A549 (cell line): ENCODE data around the gene MSS51. TPM values are rescaled to one million over a fixed set of nuclear protein-coding genes. Genes with fewer than 3 reads are reported as not detected.

Experiments used
- ATAC-seq, 2 experiments: fragments of 200-7000 bp in 1 of 2; fragments of >200 bp in 1 of 2; cut with Nextera tagmentation in 1 of 2; cut with Tn5 transposase in 1 of 2; 3 replicates each; pipeline versions ENCODE4 v1.8.0 to v1.9.1; 2018 to 2020; ENCODE audit warnings: mild to moderate bottlenecking in 1 of 2, moderate library complexity in 1 of 2
- CTCF ChIA-PET: fragments of 300-600 bp; sonication (Branson Sonifier 250); formaldehyde crosslinking; extraction: SDS; loops from one replicate; lab custom pipeline; 2021; ENCODE audit warnings: antibody characterized with exemption, inconsistent platforms; lab: Yijun Ruan, JAX
- POLR2A ChIA-PET: fragments of 350-600 bp; formaldehyde crosslinking; extraction: SDS; loops from one replicate; lab custom pipeline; 2021; ENCODE audit warnings: antibody characterized with exemption, inconsistent platforms; lab: Yijun Ruan, JAX
- DNase-seq, 2 experiments: peaks; one replicate each; pipeline versions ENCODE4 v3.0.0 to v3.0.0-alpha.2; 2011 to 2016; ENCODE audit warnings: low read depth in 1 of 2, low spot score in 1 of 2
- FAIRE-seq: peaks from 2 replicates; lab custom pipeline; 2011; peaks lifted over from hg19 to GRCh38; lab: Jason Lieb, UNC
- H3K27ac ChIP-seq, 2 experiments: fragments of >200 bp; sonication (Bioruptor Twin); formaldehyde crosslinking; 3 replicates each; pipeline ENCODE4 v1.5.1; 2016 to 2017
- H3K4me1 ChIP-seq: fragments of >200 bp; sonication (Bioruptor Twin); formaldehyde crosslinking; 3 replicates; pipeline ENCODE4 v1.6.1; 2016
- H3K4me2 ChIP-seq: fragments of >200 bp; sonication (Bioruptor Twin); formaldehyde crosslinking; 3 replicates; pipeline ENCODE4 v1.6.1; 2016
- H3K4me3 ChIP-seq: fragments of >200 bp; sonication (Bioruptor Twin); formaldehyde crosslinking; 3 replicates; pipeline ENCODE4 v1.5.1; 2016
- H3K9me3 ChIP-seq: fragments of >200 bp; sonication (Bioruptor Twin); formaldehyde crosslinking; 3 replicates; pipeline ENCODE4 v1.6.1; 2016
- CHD2 ChIP-seq: fragments of 150-350 bp; IDR thresholded peaks from 2 replicates; pipeline ENCODE4 v1.6.1; 2014; ENCODE audit warnings: low read length; ENCODE audit not compliant: partially characterized antibody
- EHMT2 ChIP-seq: fragments of 200-600 bp; sonication (generic); IDR thresholded peaks from 2 replicates; pipeline ENCODE4 v1.6.1; 2016; ENCODE audit warnings: antibody characterized with exemption, low read depth, mild to moderate bottlenecking, moderate library complexity
- HDAC2 ChIP-seq: fragments of 200-600 bp; sonication (generic); IDR thresholded peaks from 2 replicates; pipeline ENCODE4 v1.6.1; 2016
- HEYL ChIP-seq: fragments of 250-450 bp; sonication (Bioruptor Pico); IDR thresholded peaks from 2 replicates; pipeline ENCODE4 v1.8.0; 2021; ENCODE audit warnings: mild to moderate bottlenecking, moderate library complexity
- HOXB13 ChIP-seq: fragments of 250-450 bp; sonication (Bioruptor Pico); IDR thresholded peaks from 2 replicates; pipeline ENCODE4 v1.5.0; 2020; ENCODE audit warnings: low read depth, mild to moderate bottlenecking, moderate library complexity
- JUN ChIP-seq, 2 experiments: fragments of >200 bp; sonication (Bioruptor Twin); formaldehyde crosslinking; IDR thresholded peaks; 2 replicates in 1 of 2; 3 replicates in 1 of 2; pipeline ENCODE4 v1.6.1; 2016 to 2017
- KDM5A ChIP-seq: fragments of 200-600 bp; sonication (generic); IDR thresholded peaks from 2 replicates; pipeline ENCODE4 v1.6.1; 2016; ENCODE audit warnings: antibody characterized with exemption, mild to moderate bottlenecking
- MYC ChIP-seq: IDR thresholded peaks from 2 replicates; pipeline ENCODE4 v1.6.1; 2012; ENCODE audit warnings: mild to moderate bottlenecking, inconsistent platforms, low read length, improper control_type of control experiment, borderline replicate concordance
- POLR2AphosphoS2 ChIP-seq: conservative IDR thresholded peaks from 2 replicates; pipeline ENCODE4 v1.6.1; 2012; ENCODE audit warnings: low read length, improper control_type of control experiment, inconsistent platforms
- RNF2 ChIP-seq: fragments of 200-600 bp; sonication (generic); IDR thresholded peaks from 2 replicates; pipeline ENCODE4 v1.6.1; 2016; ENCODE audit warnings: low read depth, mild to moderate bottlenecking, antibody characterized with exemption, moderate library complexity, borderline replicate concordance
- WGBS: methylation state at CpG from one replicate; pipeline ENCODE4 v1.1.6; 2017; ENCODE audit errors: missing lambda C conversion rate; 5-methylcytosine and 5-hydroxymethylcytosine counted together
- polyA plus RNA-seq, 4 experiments: library from polyadenylated mRNA; depleted of rRNA in 3 of 4; stranded (reverse); fragments of >200 nt; fragmentation: RNase III in 1 of 4; extraction: RNeasy Plus Mini Kit Qiagen cat#74134 plus additional on column Dnase treatment in 1 of 4; gene quantifications; 2 replicates in 3 of 4; 3 replicates in 1 of 4; pipeline ENCODE4 v1.2.3, GENCODE V29; 2011 to 2017
- TF ChIP-seq, protein P1 (sequence below): fragments of >200 bp; sonication (Bioruptor Twin); formaldehyde crosslinking; IDR thresholded peaks from 3 replicates; pipeline ENCODE4 v1.6.1; 2016
- TF ChIP-seq, protein P2 (sequence below): IDR thresholded peaks from 2 replicates; pipeline ENCODE4 v1.6.1; 2012
- TF ChIP-seq, protein P3 (sequence below): fragments of >200 bp; sonication (Bioruptor Twin); formaldehyde crosslinking; IDR thresholded peaks from 2 replicates; pipeline ENCODE4 v1.6.1; 2016
- TF ChIP-seq, protein P4 (sequence below): fragments of 150-350 bp; IDR thresholded peaks from 2 replicates; pipeline ENCODE4 v1.6.1; 2014; ENCODE audit warnings: low read depth, mild to moderate bottlenecking, low read length
- TF ChIP-seq, protein P5 (sequence below): IDR thresholded peaks from 2 replicates; pipeline ENCODE4 v1.6.1; 2012; ENCODE audit warnings: low read depth, borderline replicate concordance

MSS51 gene
- polyA plus RNA-seq, 2 of the 4 experiments (the other 2 are of a cell fraction), result 0.49 to 1.1 TPM

DNA sequence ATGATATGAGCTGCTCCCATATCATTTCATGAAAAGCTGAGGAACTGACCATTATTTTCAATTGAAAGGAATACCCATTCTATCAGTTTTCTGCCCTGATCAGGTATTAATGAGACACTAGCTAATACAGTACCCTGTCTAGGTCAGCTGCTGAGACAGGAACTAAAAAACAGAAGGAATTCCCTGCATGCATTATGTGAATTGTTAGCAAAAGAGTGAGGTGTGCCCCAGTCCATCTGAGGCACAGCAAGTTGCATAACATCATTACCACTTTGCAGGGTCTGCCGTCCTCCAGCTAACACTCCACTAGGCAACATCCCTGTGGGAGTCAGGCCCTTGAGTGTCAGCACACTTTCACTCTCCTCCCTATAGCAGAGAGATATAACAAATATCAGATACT is 11.1 kb upstream of the MSS51 start:
- 83% methylated on average over 1 of the region's 1 CpG for WGBS
- ChIA-PET POLR2A (no interaction called here), CTCF (interaction anchor here (1.3 kb wide), 1 partner anchor 85 kb away, joined by 4 read pairs; no protein-coding TSS in a partner anchor)
- 0 out of 3 replicates have a peak, but pooled peaks cover under 1% of the 10 kb centered on the region for H3K4me1 ChIP-seq
- TF ChIP-seq HOXB13 (CRISPR knock-in tag) (no peak), HEYL (CRISPR knock-in tag) (no peak)
- TF ChIP-seq, protein P1, sequence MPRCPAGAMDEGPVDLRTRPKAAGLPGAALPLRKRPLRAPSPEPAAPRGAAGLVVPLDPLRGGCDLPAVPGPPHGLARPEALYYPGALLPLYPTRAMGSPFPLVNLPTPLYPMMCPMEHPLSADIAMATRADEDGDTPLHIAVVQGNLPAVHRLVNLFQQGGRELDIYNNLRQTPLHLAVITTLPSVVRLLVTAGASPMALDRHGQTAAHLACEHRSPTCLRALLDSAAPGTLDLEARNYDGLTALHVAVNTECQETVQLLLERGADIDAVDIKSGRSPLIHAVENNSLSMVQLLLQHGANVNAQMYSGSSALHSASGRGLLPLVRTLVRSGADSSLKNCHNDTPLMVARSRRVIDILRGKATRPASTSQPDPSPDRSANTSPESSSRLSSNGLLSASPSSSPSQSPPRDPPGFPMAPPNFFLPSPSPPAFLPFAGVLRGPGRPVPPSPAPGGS, result no peak
- no peak for DNase-seq
- no peaks in the 10 kb centered on the region for H3K9me3 ChIP-seq
- no peak overlapping the region for H3K27ac ChIP-seq
- no peak overlapping the region for H3K4me2 ChIP-seq
- H3K4me3 ChIP-seq, result no peak overlapping the region
- no peak for ATAC-seq
- no peak for FAIRE-seq

DNA sequence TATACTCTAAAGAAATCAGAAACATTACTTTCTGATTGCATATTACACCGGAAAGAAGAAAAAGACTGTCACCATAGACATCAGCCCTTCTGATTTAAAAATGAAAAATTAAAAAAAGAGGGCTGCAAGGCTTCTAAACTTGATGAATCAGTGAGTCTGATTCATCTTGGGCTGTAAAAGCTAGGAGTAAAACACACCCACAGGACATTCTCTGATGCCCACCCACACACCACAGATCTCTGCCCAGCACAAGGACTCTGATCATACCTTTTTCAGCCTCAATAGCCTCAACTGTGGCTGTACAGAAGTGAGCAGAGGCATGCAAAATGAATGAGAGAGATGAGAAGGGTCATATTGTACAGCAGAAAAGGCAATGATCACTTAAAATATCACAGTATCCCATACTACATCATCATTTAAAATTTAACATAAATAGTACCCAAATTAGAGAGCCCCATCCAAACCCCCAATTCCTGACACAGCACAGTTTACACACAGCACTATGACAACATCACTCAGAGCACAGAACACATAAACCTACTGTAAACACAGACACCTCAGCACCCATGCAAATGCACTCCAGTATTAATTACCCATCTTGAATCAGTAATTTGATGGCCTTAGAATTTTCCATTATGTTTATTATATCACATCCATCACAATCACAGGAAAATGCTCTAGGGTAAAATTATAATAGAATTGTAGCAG is 6.4 kb upstream of the MSS51 start:
- Histone ChIP-seq H3K4me1 (0 out of 3 replicates have a peak, but pooled peaks cover 3% of the 10 kb centered on the region), H3K4me2 (no peak overlapping the region), H3K4me3 (no peak overlapping the region), H3K9me3 (no peaks in the 10 kb centered on the region)
- POLR2A ChIA-PET, result no interaction called here
- no peak for FAIRE-seq
- CTCF ChIA-PET, result no interaction called here
- no peak; a peak in 1 of 6 replicates for ATAC-seq
- 95% methylated on average over 1 of the region's 1 CpG for WGBS
- DNase-seq, result no peak
- TF ChIP-seq, protein P2, sequence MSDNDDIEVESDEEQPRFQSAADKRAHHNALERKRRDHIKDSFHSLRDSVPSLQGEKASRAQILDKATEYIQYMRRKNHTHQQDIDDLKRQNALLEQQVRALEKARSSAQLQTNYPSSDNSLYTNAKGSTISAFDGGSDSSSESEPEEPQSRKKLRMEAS, result no peak
- TF ChIP-seq EHMT2, result no peak
- TF ChIP-seq JUN (IDR thresholded peaks at IDR 0.05), result no peak
- TF ChIP-seq POLR2AphosphoS2, result no peak
- no peak for TF ChIP-seq CHD2
- TF ChIP-seq, all 56 proteins: peak for 0
- H3K27ac ChIP-seq, result no peak overlapping the region

DNA sequence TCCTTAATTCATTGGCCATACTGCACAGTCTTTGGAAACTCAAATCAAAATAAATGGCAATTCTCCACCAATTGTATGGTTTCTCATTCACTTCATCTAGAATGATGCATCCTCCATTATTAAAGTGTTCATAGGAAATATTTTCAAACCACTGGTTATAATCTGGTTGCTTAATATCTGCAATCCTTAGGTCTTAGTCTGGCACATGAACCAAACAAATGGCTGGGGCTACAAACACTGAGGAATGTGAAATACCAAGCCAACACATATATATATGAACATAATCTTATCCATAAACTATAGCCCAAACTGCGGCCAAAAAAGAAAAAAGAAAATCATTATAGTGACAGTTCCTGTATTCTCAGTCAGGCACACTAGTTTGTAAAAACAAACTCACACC is 5.7 kb upstream of the MSS51 start:
- ChIA-PET CTCF (interaction anchor here (1.0 kb wide), 1 partner anchor 10 kb away, joined by 3 read pairs; no protein-coding TSS in a partner anchor), POLR2A (no interaction called here)
- FAIRE-seq (no peak), DNase-seq (no peak), ATAC-seq (no peak)
- 0 out of 3 replicates have a peak, but pooled peaks cover 3% of the 10 kb centered on the region for H3K4me1 ChIP-seq
- H3K4me2 ChIP-seq, result no peak overlapping the region
- no peak overlapping the region for H3K27ac ChIP-seq
- no peaks in the 10 kb centered on the region for H3K9me3 ChIP-seq
- TF ChIP-seq, protein P3, sequence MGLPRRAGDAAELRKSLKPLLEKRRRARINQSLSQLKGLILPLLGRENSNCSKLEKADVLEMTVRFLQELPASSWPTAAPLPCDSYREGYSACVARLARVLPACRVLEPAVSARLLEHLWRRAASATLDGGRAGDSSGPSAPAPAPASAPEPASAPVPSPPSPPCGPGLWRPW, result no peak
- TF ChIP-seq, protein P4, sequence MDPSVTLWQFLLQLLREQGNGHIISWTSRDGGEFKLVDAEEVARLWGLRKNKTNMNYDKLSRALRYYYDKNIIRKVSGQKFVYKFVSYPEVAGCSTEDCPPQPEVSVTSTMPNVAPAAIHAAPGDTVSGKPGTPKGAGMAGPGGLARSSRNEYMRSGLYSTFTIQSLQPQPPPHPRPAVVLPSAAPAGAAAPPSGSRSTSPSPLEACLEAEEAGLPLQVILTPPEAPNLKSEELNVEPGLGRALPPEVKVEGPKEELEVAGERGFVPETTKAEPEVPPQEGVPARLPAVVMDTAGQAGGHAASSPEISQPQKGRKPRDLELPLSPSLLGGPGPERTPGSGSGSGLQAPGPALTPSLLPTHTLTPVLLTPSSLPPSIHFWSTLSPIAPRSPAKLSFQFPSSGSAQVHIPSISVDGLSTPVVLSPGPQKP, result no peak
- TF ChIP-seq KDM5A (no peak), MYC (no peak), JUN (IDR thresholded peaks at IDR 0.05) (no peak), RNF2 (no peak), HDAC2 (no peak)
- TF ChIP-seq, protein P5, sequence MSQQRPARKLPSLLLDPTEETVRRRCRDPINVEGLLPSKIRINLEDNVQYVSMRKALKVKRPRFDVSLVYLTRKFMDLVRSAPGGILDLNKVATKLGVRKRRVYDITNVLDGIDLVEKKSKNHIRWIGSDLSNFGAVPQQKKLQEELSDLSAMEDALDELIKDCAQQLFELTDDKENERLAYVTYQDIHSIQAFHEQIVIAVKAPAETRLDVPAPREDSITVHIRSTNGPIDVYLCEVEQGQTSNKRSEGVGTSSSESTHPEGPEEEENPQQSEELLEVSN, result no peak
- WGBS, result 97% methylated on average over 1 of the region's 1 CpG
- no peak overlapping the region for H3K4me3 ChIP-seq
